GM18519 (cell line): ENCODE results near the gene LARGE1.

Source experiments
- ATAC-seq: cut with Tn5 transposase; IDR thresholded peaks from one replicate; pipeline ENCODE4 v1.9.1; 2021; ENCODE audit warnings: mild to moderate bottlenecking, moderate library complexity; ENCODE audit not compliant: unreplicated experiment, low FRiP score

Gene LARGE1

DNA sequence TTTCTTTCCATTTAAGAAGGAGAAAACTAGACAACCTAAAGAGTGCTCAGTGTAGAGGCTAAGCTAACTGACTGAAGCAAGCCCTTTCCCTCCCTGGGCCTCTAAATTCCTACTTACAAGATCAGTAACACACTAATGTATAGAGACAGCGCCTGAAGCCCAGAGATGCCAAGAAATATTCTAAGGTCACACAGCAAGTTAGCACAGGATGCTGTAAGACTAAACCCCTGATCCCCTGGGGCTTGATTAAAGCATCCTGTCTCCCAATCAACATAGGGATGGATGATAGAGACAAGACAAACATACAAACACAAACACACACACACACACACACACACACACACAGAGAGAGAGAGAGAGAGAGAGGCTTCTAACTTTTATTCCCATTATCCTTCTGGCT, 5.6 kb downstream of the LARGE1 start:
- no peak for ATAC-seq

GRCh38 chr22:33914131-33914530, 6.1 kb downstream of the LARGE1 start:
- no peak for ATAC-seq

GRCh38 chr22:33913188-33913587, 7.1 kb downstream of the LARGE1 start:
- no peak for ATAC-seq

DNA sequence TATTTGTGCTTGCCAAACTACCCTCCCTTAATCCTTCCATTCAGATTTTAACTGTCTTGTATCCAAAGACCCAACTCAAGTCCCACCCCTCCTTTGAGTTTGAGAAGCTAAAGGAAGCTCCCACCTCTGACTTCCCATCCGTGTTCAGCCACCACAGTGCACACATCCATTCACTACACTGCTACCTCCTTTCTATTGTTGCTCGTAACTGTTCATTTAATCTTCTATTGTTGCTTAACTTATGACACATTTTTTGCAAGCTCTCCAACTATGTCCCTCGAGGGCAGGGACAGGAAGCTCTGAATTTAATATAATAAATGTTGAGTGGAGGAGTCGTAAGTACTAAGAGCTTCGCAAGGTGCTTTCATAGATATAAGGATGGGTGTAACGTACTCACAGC, 10.4 kb downstream of the LARGE1 start:
- ATAC-seq: no peak

GRCh38 chr22:33909075-33909458, 11.2 kb downstream of the LARGE1 start:
- no peak for ATAC-seq

DNA sequence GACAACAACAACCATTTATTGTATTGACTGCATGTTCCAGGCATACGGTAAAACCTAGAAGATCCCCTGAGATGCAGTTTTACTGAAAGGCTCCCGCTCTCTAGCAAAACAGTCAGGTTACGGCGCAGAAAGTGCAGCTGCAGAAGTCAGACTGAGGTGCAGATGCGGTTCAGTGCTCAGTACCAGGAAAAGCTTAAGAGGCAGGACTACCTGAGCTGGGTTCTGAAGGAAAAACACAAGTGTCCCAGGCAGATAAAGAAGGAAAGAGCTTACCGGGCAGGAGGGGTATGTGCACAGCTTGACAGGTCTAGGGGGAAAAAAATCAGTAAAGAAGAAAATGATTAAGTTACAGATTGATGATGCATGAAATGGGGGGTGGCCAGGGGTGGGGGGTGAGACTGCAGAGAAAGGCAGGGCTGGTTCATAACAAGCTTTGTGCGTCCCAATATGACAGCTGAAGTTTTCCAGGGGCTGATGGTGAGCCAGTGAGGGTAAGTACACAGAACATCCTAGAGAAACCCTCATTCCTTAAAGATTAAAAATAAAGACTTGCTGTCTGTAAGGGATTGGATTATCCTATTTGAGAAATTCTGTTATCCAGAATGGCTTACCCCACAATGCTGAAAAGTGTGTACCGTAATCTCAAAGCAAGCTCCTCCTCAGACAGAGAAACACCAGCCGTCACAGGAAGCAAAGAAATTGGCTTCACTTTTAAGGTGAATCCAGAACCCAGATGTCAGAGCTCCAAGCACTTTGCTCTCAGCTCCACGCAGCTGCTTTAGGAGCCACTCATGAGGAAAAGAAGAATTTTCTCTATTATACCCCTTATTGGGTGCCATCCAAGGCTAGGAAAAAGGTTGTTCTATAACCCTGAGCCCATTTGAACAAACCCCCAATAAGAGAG, 11.9 kb downstream of the LARGE1 start:
- ATAC-seq: no peak

GRCh38 chr22:33906954-33907353, 13.3 kb downstream of the LARGE1 start:
- no peak for ATAC-seq

DNA sequence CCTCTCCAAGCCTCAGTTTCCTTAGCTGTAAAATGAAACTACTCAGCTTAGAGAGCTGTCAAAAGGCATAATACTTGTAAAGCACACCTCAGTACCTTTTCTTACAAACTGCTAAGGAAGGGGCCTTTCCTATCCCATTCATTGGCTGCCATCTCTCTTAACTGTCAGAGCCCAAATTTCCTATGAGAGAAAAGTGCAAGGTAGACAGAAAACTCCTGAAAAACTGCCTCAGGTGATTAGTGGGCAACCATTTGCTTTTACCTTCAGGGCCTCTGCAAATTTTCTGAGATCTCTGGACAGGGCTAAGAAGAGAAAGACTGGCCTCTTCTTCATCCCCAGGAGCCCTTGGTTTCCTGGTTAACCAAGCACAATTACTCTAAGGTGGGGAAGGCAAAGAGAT, 13.8 kb downstream of the LARGE1 start:
- ATAC-seq: no peak

DNA sequence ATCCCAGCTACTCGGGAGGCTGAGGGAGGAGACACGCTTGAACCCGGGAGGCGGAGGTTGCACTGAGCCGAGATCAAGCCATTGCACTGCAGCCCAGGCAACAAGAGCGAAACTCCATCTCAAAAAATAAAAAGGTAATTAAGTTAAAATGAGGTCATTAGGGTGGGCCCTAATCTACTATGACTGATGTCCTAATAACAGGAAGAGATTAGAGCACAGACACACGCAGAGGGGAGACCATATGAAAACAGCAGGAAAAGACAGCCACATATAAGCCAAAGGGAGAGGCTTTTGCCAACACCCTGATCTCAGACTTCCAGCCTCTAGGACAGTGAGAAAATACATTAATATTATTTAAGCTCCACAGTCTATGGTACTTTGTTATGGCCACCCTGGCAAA, 17.3 kb downstream of the LARGE1 start:
- ATAC-seq: no peak

GRCh38 chr22:33902073-33902472, 18.2 kb downstream of the LARGE1 start:
- ATAC-seq: no peak

DNA sequence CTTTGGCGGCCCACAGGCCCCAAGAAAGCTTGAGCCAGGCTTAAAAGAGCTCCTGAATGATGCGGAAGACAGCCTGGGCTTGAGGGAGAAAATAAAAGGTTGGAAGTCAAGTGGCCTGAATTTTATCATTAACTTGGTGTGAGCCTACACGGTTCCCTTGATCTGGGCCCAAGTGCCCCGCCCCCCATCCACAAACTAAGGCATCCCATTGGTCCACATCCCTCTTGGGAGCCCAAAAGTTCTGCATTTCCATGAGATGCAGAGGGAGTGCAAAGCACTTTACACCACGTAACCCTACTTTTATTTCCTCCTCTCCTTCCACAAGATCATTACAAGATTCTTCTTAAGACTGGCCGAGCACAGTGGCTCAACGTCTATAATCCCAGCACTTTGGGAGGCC, 22.2 kb downstream of the LARGE1 start:
- ATAC-seq: no peak

DNA sequence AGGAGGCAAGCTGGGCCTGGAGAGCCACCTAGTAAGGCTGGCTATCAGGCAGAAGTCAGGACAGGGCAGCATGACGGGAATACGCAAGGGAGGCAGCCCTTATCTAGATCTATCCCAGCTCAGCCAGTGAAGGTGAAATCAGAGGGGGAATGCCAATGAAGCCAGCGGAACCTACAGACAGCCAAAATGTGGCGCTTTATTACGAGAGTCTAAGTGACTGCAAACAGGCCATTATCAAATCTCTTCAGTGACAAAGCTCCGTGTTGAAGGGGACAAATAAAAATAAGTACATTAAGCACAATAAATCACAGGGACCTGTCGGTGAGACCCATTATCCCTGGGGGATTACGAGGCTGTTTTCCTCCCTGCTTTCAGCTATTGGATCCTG, 22.8 kb downstream of the LARGE1 start:
- ATAC-seq: no peak

- ATAC-seq: no peak
Observed at GRCh38 chr22:33896575-33897447, 23.5 kb downstream of the LARGE1 start.

DNA sequence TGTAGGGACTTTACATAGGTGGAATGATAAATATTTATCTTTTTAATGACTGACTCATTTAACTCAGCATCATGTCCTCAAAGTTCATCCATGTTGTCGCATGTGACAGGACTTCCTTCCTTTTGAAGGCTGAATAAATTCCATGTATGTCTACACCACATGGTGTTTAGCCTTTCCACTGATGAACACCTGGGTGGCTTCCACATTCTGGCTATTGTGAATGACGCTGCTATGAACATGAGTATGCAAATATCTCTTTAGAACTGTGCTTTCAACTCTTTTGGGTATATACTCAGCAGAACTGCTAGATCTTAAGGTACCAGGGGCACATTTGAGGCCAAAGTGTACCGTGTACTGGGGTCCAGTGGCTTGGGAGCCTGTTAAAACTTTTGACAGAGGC, 24.1 kb downstream of the LARGE1 start:
- ATAC-seq: no peak

DNA sequence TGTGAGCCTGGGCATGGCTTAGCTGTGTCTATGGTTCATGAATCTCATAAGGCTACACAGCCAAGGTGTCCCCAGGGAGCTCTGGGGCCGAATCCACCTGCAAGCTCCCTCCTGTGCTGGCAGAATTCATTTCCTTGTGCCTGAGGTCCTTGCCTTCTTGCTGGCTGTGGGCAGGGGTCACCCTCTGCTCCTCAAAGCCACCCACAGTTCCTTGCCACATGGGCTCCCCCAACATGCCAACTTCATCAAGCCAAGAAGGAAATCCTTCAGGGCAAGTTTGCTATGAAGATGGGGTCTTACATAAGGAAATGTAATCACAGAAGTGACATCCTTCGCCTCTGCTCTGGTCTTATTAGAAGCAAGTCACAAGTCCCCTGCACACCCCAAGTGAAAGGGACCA, 24.8 kb downstream of the LARGE1 start:
- ATAC-seq: no peak

DNA sequence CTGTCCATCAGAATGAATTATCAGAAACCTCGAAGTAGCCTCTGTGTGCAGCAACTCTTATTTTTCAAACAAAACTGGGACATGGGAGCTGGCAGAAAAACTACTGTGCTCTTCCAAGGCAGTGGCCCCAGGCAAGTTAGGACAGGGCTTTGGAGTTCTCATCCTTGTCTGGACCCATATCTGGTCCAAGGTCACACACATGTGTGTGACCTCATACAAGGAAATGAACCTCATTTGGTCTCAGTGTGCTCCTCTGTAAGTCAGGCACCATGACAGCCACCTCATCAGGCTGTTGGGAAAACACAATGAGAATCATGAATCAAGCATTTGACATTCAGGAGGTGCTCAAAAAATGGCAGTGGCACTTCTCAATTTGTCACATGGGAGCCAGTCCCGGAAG, 25.8 kb downstream of the LARGE1 start:
- no peak for ATAC-seq

DNA sequence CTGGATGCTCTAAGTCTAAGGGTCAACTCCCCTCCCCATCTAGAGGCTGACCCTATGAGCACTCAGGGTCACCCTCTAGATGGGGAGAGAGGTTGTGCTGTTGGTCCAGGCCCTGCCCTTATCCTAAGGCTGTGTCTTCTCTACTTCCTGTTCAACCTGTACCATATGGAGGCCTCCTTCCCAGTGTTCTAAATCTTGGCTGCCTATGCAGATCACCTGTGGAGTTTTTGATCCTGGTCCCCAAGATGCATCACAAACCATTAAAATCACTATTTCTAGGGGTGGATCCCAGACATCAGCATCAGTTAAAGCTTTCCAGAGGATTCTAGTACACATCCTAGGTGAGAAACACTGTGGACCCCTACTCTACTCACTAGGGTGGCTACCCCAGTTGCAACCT, 26.2 kb downstream of the LARGE1 start:
- no peak for ATAC-seq

DNA sequence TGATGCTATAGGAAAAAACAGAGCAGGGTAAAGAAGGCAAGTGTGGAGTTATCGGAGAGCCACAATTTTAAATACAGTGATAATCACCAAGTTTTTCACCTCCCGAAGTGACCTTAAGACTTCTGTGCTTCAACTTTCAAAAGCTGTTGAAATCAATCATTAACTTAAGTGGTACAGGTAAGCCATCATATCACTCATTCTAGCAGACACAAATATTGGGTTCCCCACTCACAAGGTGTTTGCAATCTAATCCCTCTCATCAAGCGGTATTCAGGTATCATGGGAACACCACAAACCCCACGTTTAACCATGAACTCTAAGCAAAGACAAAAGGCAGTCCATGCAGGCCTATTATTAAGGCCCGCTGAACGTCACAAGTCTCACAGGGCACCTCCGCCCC, 26.8 kb downstream of the LARGE1 start:
- ATAC-seq: no peak

DNA sequence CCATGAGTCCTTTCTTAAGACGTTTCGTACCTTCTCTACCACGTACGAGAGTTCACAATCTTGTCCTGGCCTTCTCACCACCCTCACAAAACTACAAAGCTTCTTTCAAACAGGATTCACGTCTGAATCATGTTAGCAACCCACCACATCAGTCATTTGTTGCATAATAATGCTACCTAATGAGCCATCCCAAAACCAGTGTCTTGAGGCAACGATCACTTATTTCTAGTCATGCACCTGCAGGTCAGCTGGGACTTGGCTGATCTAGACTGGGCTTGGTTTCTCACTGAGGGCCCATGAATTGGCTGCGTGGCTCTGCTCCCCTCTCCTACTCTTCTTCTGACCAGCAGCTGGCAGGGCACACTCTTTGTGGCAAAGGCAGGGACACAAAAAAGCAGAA, 28.3 kb downstream of the LARGE1 start:
- ATAC-seq: no peak

- ATAC-seq: no peak
Observed at GRCh38 chr22:33891455-33891854, 28.8 kb downstream of the LARGE1 start.

DNA sequence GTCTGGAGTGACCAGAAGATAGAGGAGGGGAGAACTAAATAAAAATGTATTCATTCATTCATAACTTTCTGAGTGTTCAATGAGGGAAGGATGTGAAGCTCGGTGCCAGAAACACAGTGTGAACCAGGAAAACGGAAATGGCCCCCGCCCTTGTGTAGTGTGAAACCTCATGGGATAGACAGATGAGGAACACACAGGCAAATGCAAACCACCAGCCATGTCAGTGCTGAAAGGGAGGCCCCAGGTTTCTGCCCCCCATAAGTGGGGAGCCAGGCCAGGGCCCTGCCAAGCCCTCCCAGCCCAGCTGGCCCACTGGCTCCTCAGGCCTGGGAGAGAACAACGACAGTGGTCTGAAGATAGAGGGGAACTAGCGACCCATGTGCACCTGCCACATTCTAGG, 30.5 kb downstream of the LARGE1 start:
- no peak for ATAC-seq

GRCh38 chr22:33888821-33889220, 31.5 kb downstream of the LARGE1 start:
- no peak for ATAC-seq
